PC-9 (cell line): ENCODE measurements around the gene STK17A. TPM values are rescaled to one million over a fixed set of nuclear protein-coding genes. Genes with fewer than 3 reads are reported as not detected.

ENCODE experiments used
- Bru-seq: library from RNA; stranded (reverse); fragments of 400-500 nt; gene quantifications from one replicate; lab custom pipeline; 2021; lab: Mats Ljungman, UMichigan
- BruChase-seq, 2 experiments: library from RNA; stranded (reverse); fragments of 400-500 nt; gene quantifications; one replicate each; lab custom pipeline; 2021; lab: Mats Ljungman, UMichigan
- BruUV-seq: library from RNA; stranded (reverse); fragments of 400-500 nt; replicated peaks from 2 replicates; lab custom pipeline; 2021; lab: Mats Ljungman, UMichigan
- CTCF ChIA-PET: fragments of 300-600 bp; sonication (Branson Sonifier 250); formaldehyde crosslinking; loops from one replicate; lab custom pipeline; 2022; ENCODE audit warnings: antibody characterized with exemption; lab: Charles Lee
- POLR2A ChIA-PET: fragments of 300-600 bp; sonication (Branson Sonifier 250); formaldehyde crosslinking; loops from one replicate; lab custom pipeline; 2022; ENCODE audit warnings: antibody characterized with exemption; ENCODE audit not compliant: unreplicated experiment; lab: Charles Lee
- DNase-seq, 2 experiments: peaks; one replicate each; pipeline versions ENCODE4 v3.0.0 to v3.0.0-alpha.2; 2015 to 2022; ENCODE audit warnings: mixed read lengths in 1 of 2
- H2AFZ ChIP-seq: fragments of 200-600 bp; sonication (generic); 2 replicates; pipeline ENCODE4 v1.8.1; 2017; ENCODE audit warnings: antibody characterized with exemption
- H3F3A ChIP-seq: fragments of 200-600 bp; sonication (generic); 2 replicates; pipeline ENCODE4 v1.8.1; 2017; ENCODE audit warnings: antibody characterized with exemption, mild to moderate bottlenecking, low read depth; ENCODE audit not compliant: insufficient read depth
- H3K27ac ChIP-seq: fragments of 200-600 bp; sonication (generic); 2 replicates; pipeline ENCODE4 v1.6.1; 2016; ENCODE audit warnings: mixed run types
- H3K27me3 ChIP-seq: fragments of 200-600 bp; sonication (generic); 2 replicates; pipeline ENCODE4 v1.6.1; 2016; ENCODE audit warnings: low read depth, mixed run types; ENCODE audit not compliant: insufficient read depth
- H3K36me3 ChIP-seq: fragments of 200-600 bp; sonication (generic); 2 replicates; pipeline ENCODE4 v1.6.1; 2016; ENCODE audit warnings: low read depth, mixed run types
- H3K4me1 ChIP-seq: fragments of 200-600 bp; sonication (generic); replicated peaks from 2 replicates; pipeline ENCODE4 v1.6.1; 2016; ENCODE audit warnings: mixed run types; ENCODE audit not compliant: insufficient read depth
- H3K4me2 ChIP-seq: fragments of 200-600 bp; sonication (generic); 2 replicates; pipeline ENCODE4 v1.6.1; 2017; ENCODE audit warnings: mixed run types
- H3K4me3 ChIP-seq: fragments of 200-600 bp; sonication (generic); 2 replicates; pipeline ENCODE4 v1.6.1; 2016; ENCODE audit warnings: mixed run types
- H3K79me2 ChIP-seq: fragments of 200-600 bp; sonication (generic); 2 replicates; pipeline ENCODE4 v1.6.1; 2017; ENCODE audit warnings: low read depth, mixed run types
- H3K9me2 ChIP-seq: fragments of 200-600 bp; sonication (generic); 2 replicates; pipeline ENCODE4 v1.8.1; 2017; ENCODE audit warnings: mild to moderate bottlenecking; ENCODE audit not compliant: insufficient read depth
- H3K9me3 ChIP-seq: fragments of 200-600 bp; sonication (generic); 2 replicates; pipeline ENCODE4 v1.8.1; 2016; ENCODE audit warnings: low read depth; ENCODE audit not compliant: insufficient read depth
- H4K20me1 ChIP-seq: fragments of 200-600 bp; sonication (generic); 2 replicates; pipeline ENCODE4 v1.8.1; 2017; ENCODE audit not compliant: insufficient read depth
- CTCF ChIP-seq: fragments of 200-600 bp; sonication (generic); conservative IDR thresholded peaks from 2 replicates; pipeline ENCODE4 v1.6.1; 2017; ENCODE audit warnings: mixed run types, antibody characterized with exemption, mild to moderate bottlenecking, moderate library complexity
- EZH2 ChIP-seq: fragments of 200-600 bp; sonication (generic); IDR thresholded peaks from 2 replicates; pipeline ENCODE4 v1.8.0; 2017; ENCODE audit warnings: antibody characterized with exemption, low read depth
- intact Hi-C: fragments of 100-400 bp; cut with micrococcal nuclease; formaldehyde crosslinking; loops from one replicate; pipeline ENCODE4 v1.10.0; 2022; ENCODE audit not compliant: unreplicated experiment
- long read RNA-seq: library from polyadenylated mRNA; stranded (forward); transcript quantifications from one replicate; pipeline ENCODE4 v2.0.0, GENCODE V29; 2022
- total RNA-seq: library from RNA; stranded (reverse); gene quantifications from 2 replicates; pipeline ENCODE4 v1.2.3, GENCODE V29; 2021

The STK17A gene
- total RNA-seq (15.8 and 18.8 TPM in 2 replicates), Bru-seq, nascent RNA (percentile 93 among the genes with signal in this experiment), BruChase-seq, experiment 1, labeled RNA remaining after a 2-hour chase (percentile 76 among the genes with signal in this experiment), BruChase-seq, experiment 2, labeled RNA remaining after a 6-hour chase (percentile 79 among the genes with signal in this experiment)
- long read RNA-seq, transcript STK17A-201 (7 exons, 3,368 nt): major isoform, 45 of 62 reads
- long read RNA-seq, partial matches to known transcripts: 0 of 62 reads
- long read RNA-seq, other reads (novel, unspliced or antisense): 17 of 62 reads

- ChIA-PET CTCF (interaction anchor here (0.5 to 1.9 kb wide), 46 partner anchors 8 to 1466 kb away, joined by 3 to 97 read pairs (median 5); partner anchors contain the start of genes MRPL32, MRPS24 and PSMA2), POLR2A (interaction anchor here (0.5 to 1.2 kb wide), 30 partner anchors 10 to 1657 kb away, joined by 3 to 34 read pairs (median 6); partner anchors contain the start of genes COA1, DBNL and MRPS24)
- peak; percentile 90 to 99 for DNase-seq
- H3K9me3 ChIP-seq: no peaks in the 10 kb centered on the region
- H4K20me1 ChIP-seq: peaks cover 25% of the 10 kb centered on the region
- no peaks in the 10 kb centered on the region for H3K27me3 ChIP-seq
- H3K4me1 ChIP-seq: peaks cover 38% of the 10 kb centered on the region
- H3K4me2 ChIP-seq: peak within 1 kb of the TSS; percentile 89
- peaks cover 29% of the 10 kb centered on the region for H3F3A ChIP-seq
- peak within 1 kb of the TSS; percentile 93 for H3K4me3 ChIP-seq
- no peaks in the 10 kb centered on the region for H3K9me2 ChIP-seq
- H3K36me3 ChIP-seq: no peaks in the 10 kb centered on the region
- peak within 1 kb of the TSS; percentile 78 for H3K27ac ChIP-seq
- BruUV-seq: no TSS peak
- TF ChIP-seq EZH2 (no peak), CTCF (peak; percentile 99)
- intact Hi-C loops: loop anchor here (1.0 to 5.0 kb wide), 5 partner anchors 66 to 360 kb away; partner anchors contain the start of gene COA1
- peaks cover 48% of the 10 kb centered on the region for H3K79me2 ChIP-seq
- H2AFZ ChIP-seq: peak within 1 kb of the TSS; percentile 46; the same call in 1 of the 2 replicates
Observed at GRCh38 chr7:43582503-43583423, at the start of gene STK17A. Gene STK17A (plus strand): TSS chr7:43583108. CDS start chr7:43583244, 136 bp downstream.

- Histone ChIP-seq H3K9me3 (no peaks in the 10 kb centered on the region), H3K79me2 (no peaks in the 10 kb centered on the region), H3K36me3 (no peaks in the 10 kb centered on the region), H3K4me1 (peaks cover 8% of the 10 kb centered on the region; the same call in 1 of the 2 replicates), H3K27ac (no peak overlapping the region), H3F3A (no peaks in the 10 kb centered on the region), H3K4me2 (no peak overlapping the region), H4K20me1 (no peaks in the 10 kb centered on the region), H3K4me3 (no peak overlapping the region), H3K9me2 (no peaks in the 10 kb centered on the region), H3K27me3 (peaks cover 51% of the 10 kb centered on the region), H2AFZ (no peak overlapping the region)
- DNase-seq: no peak
- ChIA-PET POLR2A (no interaction called here), CTCF (no interaction called here)
- BruUV-seq: no TSS peak
- no peak for TF ChIP-seq CTCF
- TF ChIP-seq EZH2: no peak
- intact Hi-C loops: no loop called here
Observed at GRCh38 chr7:43533801-43534479, 49.0 kb upstream of the STK17A start.
